ENCODE data around the gene PIP.

Gene PIP

GRCh38 chr7:143183024-143183423 is 51.1 kb downstream of the PIP start, which contains the start of gene TAS2R39:
TAS2R39 (plus strand) TSS chr7:143183419; CDS start chr7:143183419, 0 bp downstream.
- no peak for TF ChIP-seq ZFX (IDR thresholded peaks at IDR 0.05; ENCODE audit: borderline replicate concordance)
- TF ChIP-seq CTCF (IDR thresholded peaks at IDR 0.05), result no peak
- H3K27ac ChIP-seq, result no peak within 1 kb of the TSS

GRCh38 chr7:143185551-143185950 is 53.7 kb downstream of the PIP start:
- no peak overlapping the region for H3K27ac ChIP-seq
- TF ChIP-seq CTCF (IDR thresholded peaks at IDR 0.05) (no peak), ZFX (IDR thresholded peaks at IDR 0.05; ENCODE audit: borderline replicate concordance) (no peak)

- H3K27ac ChIP-seq, result no peak overlapping the region
- TF ChIP-seq ZFX (IDR thresholded peaks at IDR 0.05; ENCODE audit: borderline replicate concordance) (no peak), CTCF (IDR thresholded peaks at IDR 0.05) (no peak)
Observed at GRCh38 chr7:143188994-143189393, 57.1 kb downstream of the PIP start.
